ENCODE measurements around the gene CLDN4. TPM values are rescaled to one million over a fixed set of nuclear protein-coding genes. Genes with fewer than 3 reads are reported as not detected.

The CLDN4 gene
- total and polyA plus RNA-seq, 9 of the 15 experiments (the other 6 are each of a cell fraction or from before 2014, with no cell fraction given) = 0.05 to 0.60 (median 0.06) TPM; not detected in 3

DNA sequence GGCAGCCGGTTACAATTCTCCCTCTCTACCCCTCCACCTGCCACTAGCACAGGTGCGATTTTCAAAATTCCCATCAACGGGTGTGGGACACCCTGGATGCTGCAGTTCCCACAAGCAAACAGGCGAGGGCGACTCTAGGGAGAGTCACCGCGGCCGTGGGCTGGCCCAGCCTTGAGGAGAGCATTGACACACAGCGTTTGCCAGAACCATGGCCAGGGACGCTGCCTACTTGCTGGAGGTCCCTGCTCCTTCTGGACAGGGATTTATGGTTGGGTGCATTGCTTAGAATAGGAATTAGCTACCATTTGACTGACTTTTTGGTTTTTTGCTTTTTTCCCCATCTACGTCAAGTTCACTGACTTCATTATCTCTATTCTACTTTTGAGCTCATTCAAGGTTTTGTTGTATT, 19.0 kb upstream of the CLDN4 start (continued):
- TF ChIP-seq E2F6 (IDR thresholded peaks at IDR 0.05; ENCODE audit: borderline replicate concordance in 1 of 2, extremely low read depth in 1 of 2, insufficient read depth in 1 of 2, insufficient read length in 1 of 2, low read depth in 1 of 2, low read length in 1 of 2, poor library complexity in 1 of 2, severe bottlenecking in 1 of 2) (no peak), DLX4 (CRISPR knock-in tag; IDR thresholded peaks at IDR 0.05) (no peak), NBN (IDR thresholded peaks at IDR 0.05; ENCODE audit: low read depth) (0 out of 2 replicates have a peak, but pooled peaks have one; percentile 48), ZKSCAN3 (CRISPR knock-in tag; IDR thresholded peaks at IDR 0.05) (no peak), ATF7 (IDR thresholded peaks at IDR 0.05) (peak; percentile 64), EHMT2 (IDR thresholded peaks at IDR 0.05) (peak; percentile 85; the same call in 1 of the 2 replicates), MIER1 (IDR thresholded peaks at IDR 0.05; ENCODE audit: low read depth) (peak; percentile 73), CBX3 (IDR thresholded peaks at IDR 0.05; ENCODE audit: borderline replicate concordance in 1 of 2, low read length in 2 of 2) (peak in 1 of 2 experiments; percentile 40; a peak in 1 of 3 replicates), ZFP30 (CRISPR knock-in tag; IDR thresholded peaks at IDR 0.05; ENCODE audit: borderline replicate concordance) (no peak), ZNF212 (CRISPR knock-in tag; IDR thresholded peaks at IDR 0.05) (no peak), ZNF140 (CRISPR knock-in tag; IDR thresholded peaks at IDR 0.05) (no peak), REST (IDR thresholded peaks at IDR 0.05; ENCODE audit: borderline replicate concordance) (peak; percentile 95), REST (CRISPR knock-in tag; IDR thresholded peaks at IDR 0.05; ENCODE audit: low read depth) (no peak), RAD21 (CRISPR knock-in tag; conservative IDR thresholded peaks at IDR 0.05 in 1 of 2, IDR thresholded peaks at IDR 0.05 in 1 of 2) (peak; percentile 58 to 88), LCOR (CRISPR knock-in tag; IDR thresholded peaks at IDR 0.05) (peak; percentile 66; the same call in 1 of the 2 replicates), PRMT5 (CRISPR knock-in tag; IDR thresholded peaks at IDR 0.05) (no peak)
- TF ChIP-seq, protein P1, sequence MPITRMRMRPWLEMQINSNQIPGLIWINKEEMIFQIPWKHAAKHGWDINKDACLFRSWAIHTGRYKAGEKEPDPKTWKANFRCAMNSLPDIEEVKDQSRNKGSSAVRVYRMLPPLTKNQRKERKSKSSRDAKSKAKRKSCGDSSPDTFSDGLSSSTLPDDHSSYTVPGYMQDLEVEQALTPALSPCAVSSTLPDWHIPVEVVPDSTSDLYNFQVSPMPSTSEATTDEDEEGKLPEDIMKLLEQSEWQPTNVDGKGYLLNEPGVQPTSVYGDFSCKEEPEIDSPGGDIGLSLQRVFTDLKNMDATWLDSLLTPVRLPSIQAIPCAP (CRISPR knock-in tag; IDR thresholded peaks at IDR 0.05; ENCODE audit: borderline replicate concordance) = no peak

Measured in K562 (cell line).